Astrocyte of the cerebellum (primary cell): ENCODE data around the gene SIRPB2.

Experiments used
- DNase-seq: peaks from one replicate; pipeline ENCODE4 v3.0.0-alpha.2; 2011; ENCODE audit warnings: low read depth
- H3K4me3 ChIP-seq: 2 replicates; pipeline ENCODE4 v1.5.1; 2011; ENCODE audit warnings: mild to moderate bottlenecking, low read depth, low read length, moderate library complexity
- in situ Hi-C: cut with HindIII; loops from 2 replicates; pipeline ENCODE4 v1.10.0; 2017; ENCODE audit warnings: low sequenced_read_pairs
- TF ChIP-seq, protein P1 (sequence below): IDR thresholded peaks from 2 replicates; pipeline ENCODE4 v1.5.1; 2012; ENCODE audit warnings: low read length, low read depth, moderate library complexity, mild to moderate bottlenecking; ENCODE audit errors: missing control alignments

Gene SIRPB2

GRCh38 chr20:1460275-1460674 lies 30.9 kb downstream of the SIRPB2 start:
- no peak overlapping the region for H3K4me3 ChIP-seq
- in situ Hi-C loops = no loop called here
- TF ChIP-seq, protein P1, sequence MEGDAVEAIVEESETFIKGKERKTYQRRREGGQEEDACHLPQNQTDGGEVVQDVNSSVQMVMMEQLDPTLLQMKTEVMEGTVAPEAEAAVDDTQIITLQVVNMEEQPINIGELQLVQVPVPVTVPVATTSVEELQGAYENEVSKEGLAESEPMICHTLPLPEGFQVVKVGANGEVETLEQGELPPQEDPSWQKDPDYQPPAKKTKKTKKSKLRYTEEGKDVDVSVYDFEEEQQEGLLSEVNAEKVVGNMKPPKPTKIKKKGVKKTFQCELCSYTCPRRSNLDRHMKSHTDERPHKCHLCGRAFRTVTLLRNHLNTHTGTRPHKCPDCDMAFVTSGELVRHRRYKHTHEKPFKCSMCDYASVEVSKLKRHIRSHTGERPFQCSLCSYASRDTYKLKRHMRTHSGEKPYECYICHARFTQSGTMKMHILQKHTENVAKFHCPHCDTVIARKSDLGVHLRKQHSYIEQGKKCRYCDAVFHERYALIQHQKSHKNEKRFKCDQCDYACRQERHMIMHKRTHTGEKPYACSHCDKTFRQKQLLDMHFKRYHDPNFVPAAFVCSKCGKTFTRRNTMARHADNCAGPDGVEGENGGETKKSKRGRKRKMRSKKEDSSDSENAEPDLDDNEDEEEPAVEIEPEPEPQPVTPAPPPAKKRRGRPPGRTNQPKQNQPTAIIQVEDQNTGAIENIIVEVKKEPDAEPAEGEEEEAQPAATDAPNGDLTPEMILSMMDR = no peak
- DNase-seq = no peak

- TF ChIP-seq, protein P1 = no peak
- in situ Hi-C loops = no loop called here
- no peak overlapping the region for H3K4me3 ChIP-seq
- no peak for DNase-seq
These were observed 33.2 kb downstream of the SIRPB2 start for GRCh38 chr20:1457992-1458391.

DNA sequence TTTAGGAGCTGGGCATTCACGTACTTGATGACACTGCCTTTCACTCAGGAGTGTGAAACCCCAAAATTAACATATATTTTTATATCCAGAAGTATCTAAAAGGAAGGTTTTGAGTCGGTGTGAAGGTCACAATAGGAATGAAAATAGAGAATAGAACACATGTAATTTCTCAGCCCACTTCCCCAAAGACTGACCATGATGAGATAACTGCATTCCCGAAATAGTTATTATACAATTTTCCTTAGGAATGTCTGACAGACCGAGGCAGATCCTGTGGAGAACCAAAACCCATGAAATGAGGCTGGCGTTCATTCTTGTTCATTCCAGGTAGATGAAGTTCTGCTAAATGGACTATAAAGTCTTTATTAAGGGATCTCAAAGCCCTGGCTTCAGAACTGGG lies 34.9 kb downstream of the SIRPB2 start:
- TF ChIP-seq, protein P1 = no peak
- in situ Hi-C loops = no loop called here
- peak; percentile 75 for DNase-seq
- no peak overlapping the region for H3K4me3 ChIP-seq

- no peak overlapping the region for H3K4me3 ChIP-seq
- TF ChIP-seq, protein P1 = no peak
- in situ Hi-C loops = loop anchor here (5.0 kb wide), 1 partner anchor 59 kb away; the partner anchor contains the start of gene FKBP1A
- DNase-seq = no peak
These were observed 40.2 kb downstream of the SIRPB2 start for GRCh38 chr20:1450926-1451491.

- no peak for DNase-seq
- TF ChIP-seq, protein P1 = no peak
- in situ Hi-C loops = no loop called here
- H3K4me3 ChIP-seq = no peak overlapping the region
These were observed 41.9 kb downstream of the SIRPB2 start for GRCh38 chr20:1449370-1449769.

DNA sequence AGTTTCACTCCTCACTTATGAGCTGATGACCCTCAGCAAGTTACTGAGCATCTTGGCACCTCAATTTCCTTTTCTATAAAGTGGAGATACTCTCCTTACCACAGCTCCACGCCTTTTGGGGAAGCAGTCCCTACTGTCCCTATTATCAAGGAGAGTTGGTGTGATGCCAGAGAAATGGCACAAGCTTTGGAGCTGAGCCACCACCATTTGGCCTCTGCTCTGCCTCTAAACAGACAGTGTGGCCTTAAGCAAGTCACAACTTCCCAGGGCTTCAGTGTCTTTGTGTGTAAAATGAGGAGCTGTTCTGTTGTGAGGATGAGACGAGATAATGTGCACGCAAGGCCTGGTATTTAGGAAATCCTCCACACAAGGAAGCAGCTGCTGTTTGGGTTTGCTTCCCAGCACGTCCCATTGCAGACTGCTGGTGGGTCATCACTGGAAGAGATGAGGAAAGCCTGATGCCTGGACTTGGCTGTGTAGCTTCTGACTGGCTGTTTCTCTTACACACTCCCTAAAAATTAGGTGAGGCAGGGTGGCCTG lies 43.1 kb downstream of the SIRPB2 start:
- DNase-seq = no peak
- in situ Hi-C loops = no loop called here
- TF ChIP-seq, protein P1 = no peak
- no peak overlapping the region for H3K4me3 ChIP-seq
